Fibroblast of lung (primary cell): ENCODE results near the gene CD84. TPM values are rescaled to one million over a fixed set of nuclear protein-coding genes. Genes with fewer than 3 reads are reported as not detected.
"Not testable (repeated sequence)": the region's sequence is repeated elsewhere in the genome, so short reads cannot be mapped to it uniquely, and the experiment has no call there.

Experiments used
- DNase-seq, 2 donors: peaks; one replicate each; pipeline versions ENCODE4 v3.0.0 to v3.0.0-alpha.2; 2010; ENCODE audit warnings: low read depth in 2 of 2
- H2AFZ ChIP-seq: 2 replicates; pipeline ENCODE4 v1.5.1; 2012; ENCODE audit warnings: low read length, control low read depth, inconsistent platforms
- H3K27ac ChIP-seq: 2 replicates; pipeline ENCODE4 v1.5.1; 2011; ENCODE audit warnings: low read length, control low read depth; ENCODE audit not compliant: insufficient read depth
- H3K27me3 ChIP-seq: 2 replicates; pipeline ENCODE4 v1.5.1; 2011; ENCODE audit warnings: mild to moderate bottlenecking, low read length; ENCODE audit not compliant: control insufficient read depth, insufficient read depth
- H3K36me3 ChIP-seq: 2 replicates; pipeline ENCODE4 v1.5.1; 2011; ENCODE audit warnings: low read length; ENCODE audit not compliant: control insufficient read depth, insufficient read depth
- H3K4me1 ChIP-seq: 2 replicates; pipeline ENCODE4 v1.5.1; 2011; ENCODE audit warnings: low read length; ENCODE audit not compliant: control insufficient read depth, insufficient read depth; ENCODE audit errors: extremely low read depth
- H3K4me2 ChIP-seq: 2 replicates; pipeline ENCODE4 v1.5.1; 2011; ENCODE audit warnings: low read length, control low read depth; ENCODE audit not compliant: insufficient read depth; ENCODE audit errors: extremely low read depth
- H3K4me3 ChIP-seq, 4 experiments: fragments of 200-600 bp in 1 of 4; sonication (generic) in 1 of 4; replicated peaks in 1 of 4; 2 replicates each; pipeline ENCODE4 v1.5.1; 2011 to 2016; ENCODE audit warnings: low read length in 4 of 4, low read depth in 3 of 4, mild to moderate bottlenecking in 3 of 4, control low read depth in 2 of 4, inconsistent platforms in 1 of 4, mixed read lengths in 1 of 4; ENCODE audit not compliant: insufficient read depth in 1 of 4; ENCODE audit errors: control extremely low read depth in 1 of 4
- H3K79me2 ChIP-seq: 2 replicates; pipeline ENCODE4 v1.5.1; 2012; ENCODE audit warnings: mild to moderate bottlenecking, low read length, inconsistent platforms; ENCODE audit not compliant: control insufficient read depth, insufficient read depth
- H3K9ac ChIP-seq: 2 replicates; pipeline ENCODE4 v1.5.1; 2011; ENCODE audit warnings: mild to moderate bottlenecking, low read length, control low read depth; ENCODE audit not compliant: insufficient read depth
- H3K9me3 ChIP-seq: 2 replicates; pipeline ENCODE4 v1.5.1; 2012; ENCODE audit warnings: low read depth, low read length; ENCODE audit not compliant: control insufficient read depth, insufficient read depth
- H4K20me1 ChIP-seq: 2 replicates; pipeline ENCODE4 v1.5.1; 2011; ENCODE audit warnings: low read length; ENCODE audit not compliant: control insufficient read depth, insufficient read depth; ENCODE audit errors: extremely low read depth
- CTCF ChIP-seq, 2 donors: IDR thresholded peaks in 1 of 2; conservative IDR thresholded peaks in 1 of 2; 1 replicate in 1 of 2; 2 replicates in 1 of 2; pipeline ENCODE4 v1.5.1; 2011 to 2012; ENCODE audit warnings: low read length in 2 of 2, control low read depth in 1 of 2, inconsistent platforms in 1 of 2, low read depth in 1 of 2, mild to moderate bottlenecking in 1 of 2
- EZH2 ChIP-seq: IDR thresholded peaks from 2 replicates; pipeline ENCODE4 v1.5.1; 2012; ENCODE audit warnings: low read length, control low read depth, mild to moderate bottlenecking; ENCODE audit errors: missing control alignments
- polyA plus RNA-seq, 2 donors: library from polyadenylated mRNA; depleted of rRNA in 1 of 2; stranded (reverse) in 1 of 2; unstranded in 1 of 2; fragments of >200 nt; gene quantifications; 2 replicates each; pipeline ENCODE4 v1.2.1, GENCODE V29; 2011 to 2012; ENCODE audit warnings: missing spikeins in 1 of 2
- total RNA-seq: library from RNA; depleted of rRNA; stranded (reverse); fragments of >200 nt; gene quantifications from 2 replicates; pipeline ENCODE4 v1.2.1, GENCODE V29; 2014

Gene CD84
- total and polyA plus RNA-seq, 2 donors (not counting 1 experiment from before 2014, with no cell fraction given): not detected

GRCh38 chr1:160503087-160503486 is 76.2 kb downstream of the CD84 start:
- DNase-seq: no peak
- H3K79me2 ChIP-seq: no peaks in the 10 kb centered on the region
- H3K4me1 ChIP-seq: no peaks in the 10 kb centered on the region
- H2AFZ ChIP-seq: no peak overlapping the region
- H3K36me3 ChIP-seq: no peaks in the 10 kb centered on the region
- no peaks in the 10 kb centered on the region for H3K27me3 ChIP-seq
- H3K9ac ChIP-seq: no peak overlapping the region
- H3K4me3 ChIP-seq: no peak overlapping the region
- no peak for TF ChIP-seq CTCF (conservative IDR thresholded peaks at IDR 0.05 in 1 of 2, IDR thresholded peaks at IDR 0.05 in 1 of 2; ENCODE audit: low read depth in 1 of 2, low read length in 2 of 2)
- no peak for TF ChIP-seq EZH2
- no peak overlapping the region for H3K27ac ChIP-seq
- H3K9me3 ChIP-seq: no peaks in the 10 kb centered on the region
- H4K20me1 ChIP-seq: no peaks in the 10 kb centered on the region
- H3K4me2 ChIP-seq: no peak overlapping the region

GRCh38 chr1:160500321-160500990 is 78.8 kb downstream of the CD84 start:
- H3K9ac ChIP-seq: no peak overlapping the region
- H3K4me3 ChIP-seq: no peak overlapping the region

GRCh38 chr1:160499631-160500030 is 79.7 kb downstream of the CD84 start:
- no peak overlapping the region for H3K27ac ChIP-seq
- no peaks in the 10 kb centered on the region for H3K36me3 ChIP-seq
- H3K27me3 ChIP-seq: no peaks in the 10 kb centered on the region
- H3K79me2 ChIP-seq: no peaks in the 10 kb centered on the region
- no peaks in the 10 kb centered on the region for H3K9me3 ChIP-seq
- H3K4me3 ChIP-seq: no peak overlapping the region
- no peak overlapping the region for H2AFZ ChIP-seq
- no peak overlapping the region for H3K4me2 ChIP-seq
- no peaks in the 10 kb centered on the region for H3K4me1 ChIP-seq
- H3K9ac ChIP-seq: no peak overlapping the region
- TF ChIP-seq CTCF (conservative IDR thresholded peaks at IDR 0.05 in 1 of 2, IDR thresholded peaks at IDR 0.05 in 1 of 2; ENCODE audit: low read depth in 1 of 2, low read length in 2 of 2): no peak
- no peak for TF ChIP-seq EZH2
- DNase-seq: no peak
- H4K20me1 ChIP-seq: no peaks in the 10 kb centered on the region

More at GRCh38 chr1:160500321-160500990, 78.8 kb downstream of the CD84 start:
- Histone ChIP-seq H3K9me3 (no peaks in the 10 kb centered on the region), H2AFZ (no peak overlapping the region), H4K20me1 (no peaks in the 10 kb centered on the region), H3K27me3 (no peaks in the 10 kb centered on the region), H3K4me2 (no peak overlapping the region), H3K36me3 (no peaks in the 10 kb centered on the region), H3K79me2 (no peaks in the 10 kb centered on the region), H3K4me1 (no peaks in the 10 kb centered on the region), H3K27ac (no peak overlapping the region)
- DNase-seq: no peak
- TF ChIP-seq EZH2 (no peak), CTCF (conservative IDR thresholded peaks at IDR 0.05 in 1 of 2, IDR thresholded peaks at IDR 0.05 in 1 of 2; ENCODE audit: low read depth in 1 of 2, low read length in 2 of 2) (no peak)

GRCh38 chr1:160498301-160499065 is 80.8 kb downstream of the CD84 start:
- not testable (repeated sequence) for DNase-seq, H2AFZ ChIP-seq, H4K20me1 ChIP-seq, H3K9me3 ChIP-seq, H3K79me2 ChIP-seq, H3K36me3 ChIP-seq, H3K27ac ChIP-seq, H3K9ac ChIP-seq, H3K27me3 ChIP-seq, H3K4me2 ChIP-seq, H3K4me1 ChIP-seq, H3K4me3 ChIP-seq
